HepG2 (cell line): ENCODE results near the gene RABEP1. TPM values are rescaled to one million over a fixed set of nuclear protein-coding genes. Genes with fewer than 3 reads are reported as not detected.

Experiments used
- polyA plus RNA-seq, 8 experiments: library from polyadenylated mRNA; depleted of rRNA in 3 of 8; stranded (reverse) in 7 of 8; unstranded in 1 of 8; fragments of >200 nt; fragmentation: Illumina TruSeq in 4 of 8; extraction: Trizol in 4 of 8; gene quantifications; 2 replicates each; pipeline versions ENCODE4 v1.2.1 to v1.2.3, GENCODE V29; 2011 to 2016; ENCODE audit warnings: low read depth in 4 of 8, missing spikeins in 1 of 8, mixed read lengths in 1 of 8; ENCODE audit not compliant: insufficient read depth in 1 of 8
- total RNA-seq, 5 experiments: library from RNA; depleted of rRNA; stranded (reverse); fragments of >200 nt; fragmentation: Illumina TruSeq; extraction: Trizol; gene quantifications; 2 replicates each; pipeline ENCODE4 v1.2.3, GENCODE V29; 2016; ENCODE audit warnings: low read depth in 1 of 5

RABEP1 gene
- total and polyA plus RNA-seq, 2 of the 13 experiments (the other 11 are each of a cell fraction or from before 2014, with no cell fraction given) = 13.7 to 41.5 TPM

Other genes with a start within 250 kb of the RABEP1 start
- gene SLC52A1, start 246.9 kb upstream of the RABEP1 start, total RNA-seq (2016; rRNA removed; fragmentation: Illumina TruSeq; extraction: Trizol) = 0.13 TPM in 1 of 2 replicates, not detected in the other
- 0.03 TPM in 1 of 2 replicates, not detected in the other for gene SLC52A1, start 246.9 kb upstream of the RABEP1 start, polyA plus RNA-seq (2011; rRNA removed)
- gene ZFP3, start 203.8 kb upstream of the RABEP1 start, total RNA-seq (2016; rRNA removed; fragmentation: Illumina TruSeq; extraction: Trizol) = not detected in 2 replicates
- gene ZFP3, start 203.8 kb upstream of the RABEP1 start, polyA plus RNA-seq (2011; rRNA removed) = not detected in 2 replicates
- gene ZNF232, start 170.4 kb upstream of the RABEP1 start, total RNA-seq (2016; rRNA removed; fragmentation: Illumina TruSeq; extraction: Trizol) = 28.7 and 35.4 TPM in 2 replicates
- gene ZNF232, start 170.4 kb upstream of the RABEP1 start, polyA plus RNA-seq (2011; rRNA removed) = 7.8 and 9.2 TPM in 2 replicates
- gene USP6, start 166.3 kb upstream of the RABEP1 start, total RNA-seq (2016; rRNA removed; fragmentation: Illumina TruSeq; extraction: Trizol) = 0.04 TPM in 2 replicates
- gene USP6, start 166.3 kb upstream of the RABEP1 start, polyA plus RNA-seq (2011; rRNA removed) = not detected in 2 replicates
- 9.0 and 9.6 TPM in 2 replicates for gene ZNF594, start 90.4 kb upstream of the RABEP1 start, total RNA-seq (2016; rRNA removed; fragmentation: Illumina TruSeq; extraction: Trizol)
- 2.9 TPM in 2 replicates for gene ZNF594, start 90.4 kb upstream of the RABEP1 start, polyA plus RNA-seq (2011; rRNA removed)
- gene SCIMP, start 47.4 kb upstream of the RABEP1 start, total RNA-seq (2016; rRNA removed; fragmentation: Illumina TruSeq; extraction: Trizol) = not detected in 2 replicates
- not detected in 2 replicates for gene SCIMP, start 47.4 kb upstream of the RABEP1 start, polyA plus RNA-seq (2011; rRNA removed)
- gene NUP88, start 137.4 kb downstream of the RABEP1 start, total RNA-seq (2016; rRNA removed; fragmentation: Illumina TruSeq; extraction: Trizol) = 130 and 170 TPM in 2 replicates
- gene NUP88, start 137.4 kb downstream of the RABEP1 start, polyA plus RNA-seq (2011; rRNA removed) = 39.5 and 48.2 TPM in 2 replicates
- 54.7 and 58.5 TPM in 2 replicates for gene RPAIN, start 137.9 kb downstream of the RABEP1 start, total RNA-seq (2016; rRNA removed; fragmentation: Illumina TruSeq; extraction: Trizol)
- gene RPAIN, start 137.9 kb downstream of the RABEP1 start, polyA plus RNA-seq (2011; rRNA removed) = 36.3 and 42.1 TPM in 2 replicates
- 631 and 680 TPM in 2 replicates for gene C1QBP, start 156.9 kb downstream of the RABEP1 start, total RNA-seq (2016; rRNA removed; fragmentation: Illumina TruSeq; extraction: Trizol)
- 143 and 219 TPM in 2 replicates for gene C1QBP, start 156.9 kb downstream of the RABEP1 start, polyA plus RNA-seq (2011; rRNA removed)
- 20.1 and 34.8 TPM in 2 replicates for gene DHX33, start 186.7 kb downstream of the RABEP1 start, total RNA-seq (2016; rRNA removed; fragmentation: Illumina TruSeq; extraction: Trizol)
- gene DHX33, start 186.7 kb downstream of the RABEP1 start, polyA plus RNA-seq (2011; rRNA removed) = 15.5 and 18.4 TPM in 2 replicates
- 41.4 and 59.3 TPM in 2 replicates for gene DERL2, start 203.9 kb downstream of the RABEP1 start, total RNA-seq (2016; rRNA removed; fragmentation: Illumina TruSeq; extraction: Trizol)
- 59.0 and 65.2 TPM in 2 replicates for gene DERL2, start 203.9 kb downstream of the RABEP1 start, polyA plus RNA-seq (2011; rRNA removed)
- 28.0 and 28.3 TPM in 2 replicates for gene MIS12, start 204.3 kb downstream of the RABEP1 start, total RNA-seq (2016; rRNA removed; fragmentation: Illumina TruSeq; extraction: Trizol)
- 13.4 and 16.2 TPM in 2 replicates for gene MIS12, start 204.3 kb downstream of the RABEP1 start, polyA plus RNA-seq (2011; rRNA removed)